Nephron progenitor cell (in vitro differentiated cells): ENCODE data around the gene ABCG2.

ENCODE experiments used
- DNase-seq: peaks from one replicate; pipeline ENCODE4 v3.0.0; 2021
- H3K27ac Mint-ChIP-seq: 2 replicates; pipeline ENCODE4 v1.8.0; 2021; ENCODE audit warnings: mild to moderate bottlenecking, moderate library complexity, mixed read lengths
- H3K27me3 Mint-ChIP-seq: 2 replicates; pipeline ENCODE4 v1.8.0; 2021; ENCODE audit warnings: mild to moderate bottlenecking, low read depth, mixed read lengths; ENCODE audit not compliant: poor library complexity
- H3K36me3 Mint-ChIP-seq: 2 replicates; pipeline ENCODE4 v1.8.0; 2021; ENCODE audit warnings: low read depth, mixed read lengths
- H3K4me1 Mint-ChIP-seq: 2 replicates; pipeline ENCODE4 v1.8.0; 2021; ENCODE audit warnings: mixed read lengths
- H3K4me3 Mint-ChIP-seq: 2 replicates; pipeline ENCODE4 v1.8.0; 2021; ENCODE audit warnings: mild to moderate bottlenecking, moderate library complexity, mixed read lengths
- H3K9me3 Mint-ChIP-seq: 2 replicates; pipeline ENCODE4 v1.8.0; 2021; ENCODE audit warnings: mild to moderate bottlenecking, moderate library complexity, mixed read lengths
- TF ChIP-seq, protein P1 (sequence below): fragments of 200-600 bp; sonication (generic); IDR thresholded peaks from 2 replicates; pipeline ENCODE4 v1.5.0; 2021; ENCODE audit warnings: antibody characterized with exemption

ABCG2 gene

DNA sequence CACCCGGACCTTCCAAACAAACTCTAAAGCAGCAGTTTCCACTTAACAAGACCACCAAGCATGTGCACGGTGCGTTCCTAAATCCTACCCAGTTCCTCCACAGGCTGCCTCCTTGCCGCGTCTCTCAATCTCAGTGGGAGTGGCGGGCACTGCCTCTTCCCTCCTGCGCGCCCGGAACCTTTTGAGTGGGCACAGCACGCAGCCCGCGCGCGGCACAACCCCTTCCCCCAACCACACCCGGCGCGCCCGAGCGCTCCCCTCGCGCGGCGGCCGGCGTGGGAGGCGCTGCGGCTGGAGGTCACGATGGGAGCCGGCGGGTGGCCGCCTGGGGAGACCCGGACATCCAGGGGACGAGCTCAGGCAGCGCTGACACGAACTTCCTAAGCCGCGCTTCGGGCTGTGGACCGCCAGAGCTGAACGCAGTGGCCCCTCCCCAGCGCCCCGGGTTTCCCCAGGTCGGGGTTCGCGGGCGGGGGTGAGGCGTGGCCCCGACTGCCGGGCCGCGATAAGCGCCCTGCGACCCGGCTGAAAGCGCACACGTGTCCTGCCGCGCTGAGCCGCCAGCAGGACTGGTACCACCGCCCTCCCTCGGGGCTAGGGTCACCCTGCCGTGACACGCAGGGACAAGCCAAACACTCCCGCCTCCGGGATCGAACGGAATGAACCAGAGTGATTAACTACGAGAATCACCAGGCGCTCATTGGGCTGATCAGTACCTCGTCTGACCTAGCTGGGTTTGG lies at the start of gene ABCG2:
ABCG2 (minus strand) TSS at position 151 of the 740 bp plus-strand sequence. CDS start 18,644 bp downstream, outside the sequence.
- TF ChIP-seq, protein P1, sequence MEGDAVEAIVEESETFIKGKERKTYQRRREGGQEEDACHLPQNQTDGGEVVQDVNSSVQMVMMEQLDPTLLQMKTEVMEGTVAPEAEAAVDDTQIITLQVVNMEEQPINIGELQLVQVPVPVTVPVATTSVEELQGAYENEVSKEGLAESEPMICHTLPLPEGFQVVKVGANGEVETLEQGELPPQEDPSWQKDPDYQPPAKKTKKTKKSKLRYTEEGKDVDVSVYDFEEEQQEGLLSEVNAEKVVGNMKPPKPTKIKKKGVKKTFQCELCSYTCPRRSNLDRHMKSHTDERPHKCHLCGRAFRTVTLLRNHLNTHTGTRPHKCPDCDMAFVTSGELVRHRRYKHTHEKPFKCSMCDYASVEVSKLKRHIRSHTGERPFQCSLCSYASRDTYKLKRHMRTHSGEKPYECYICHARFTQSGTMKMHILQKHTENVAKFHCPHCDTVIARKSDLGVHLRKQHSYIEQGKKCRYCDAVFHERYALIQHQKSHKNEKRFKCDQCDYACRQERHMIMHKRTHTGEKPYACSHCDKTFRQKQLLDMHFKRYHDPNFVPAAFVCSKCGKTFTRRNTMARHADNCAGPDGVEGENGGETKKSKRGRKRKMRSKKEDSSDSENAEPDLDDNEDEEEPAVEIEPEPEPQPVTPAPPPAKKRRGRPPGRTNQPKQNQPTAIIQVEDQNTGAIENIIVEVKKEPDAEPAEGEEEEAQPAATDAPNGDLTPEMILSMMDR = no peak
- H3K27ac Mint-ChIP-seq = no peak within 1 kb of the TSS

DNA sequence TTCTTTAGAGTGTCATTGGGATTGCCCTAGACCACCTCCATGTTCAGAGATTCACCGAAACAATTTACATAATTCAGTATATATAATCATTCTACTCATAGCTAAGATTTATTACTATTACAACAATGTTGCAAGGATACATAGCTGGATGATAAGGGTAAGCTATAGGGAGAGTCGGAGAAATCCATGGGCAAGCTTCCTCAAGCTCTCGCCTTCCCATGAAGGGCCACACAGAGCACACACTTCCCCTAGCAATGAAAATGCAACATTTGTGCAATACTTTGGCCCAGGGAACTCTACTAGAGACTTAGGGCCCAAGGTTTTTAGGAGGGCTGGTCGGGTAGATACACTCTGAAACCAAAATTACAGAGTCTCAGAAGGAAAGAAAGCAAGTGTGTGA lies 49.7 kb upstream of the ABCG2 start:
- H3K36me3 Mint-ChIP-seq = no peaks in the 10 kb centered on the region
- H3K9me3 Mint-ChIP-seq = no peaks in the 10 kb centered on the region
- H3K4me1 Mint-ChIP-seq = no peaks in the 10 kb centered on the region
- H3K27ac Mint-ChIP-seq = no peak overlapping the region
- DNase-seq = no peak
- H3K4me3 Mint-ChIP-seq = no peak overlapping the region
- peaks cover 3% of the 10 kb centered on the region for H3K27me3 Mint-ChIP-seq
- TF ChIP-seq, protein P1 = no peak

More for the DNA sequence above, at the start of gene ABCG2:
- Mint-ChIP-seq H3K36me3 (no peaks in the 10 kb centered on the region), H3K9me3 (peaks cover 7% of the 10 kb centered on the region), H3K27me3 (peaks cover 30% of the 10 kb centered on the region), H3K4me3 (peak within 1 kb of the TSS; percentile 87), H3K4me1 (peaks cover 28% of the 10 kb centered on the region)
- peak; percentile 64 for DNase-seq

DNA sequence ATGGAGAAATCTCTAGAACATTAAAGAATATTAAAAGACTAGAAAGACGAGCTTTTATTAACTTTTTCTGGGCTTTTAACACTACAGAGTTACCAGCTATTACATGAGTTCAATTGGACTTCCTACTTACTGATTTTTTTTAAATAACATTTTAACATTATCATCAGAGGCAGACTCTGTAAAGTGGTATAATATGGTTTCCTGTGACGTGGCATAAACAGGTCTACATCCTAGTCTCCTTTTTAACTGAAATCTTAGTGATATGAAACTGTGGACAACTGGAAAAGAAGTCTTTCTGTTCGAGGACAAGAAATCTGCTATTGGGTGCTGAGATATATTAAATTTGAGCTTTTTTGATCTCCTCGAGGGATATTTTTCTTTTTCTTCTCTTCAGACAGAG lies 48.7 kb upstream of the ABCG2 start:
- H3K4me1 Mint-ChIP-seq = no peaks in the 10 kb centered on the region
- TF ChIP-seq, protein P1 = no peak
- no peak overlapping the region for H3K27ac Mint-ChIP-seq
- H3K4me3 Mint-ChIP-seq = no peak overlapping the region
- H3K9me3 Mint-ChIP-seq = no peaks in the 10 kb centered on the region
- peaks cover 3% of the 10 kb centered on the region for H3K27me3 Mint-ChIP-seq
- DNase-seq = no peak
- H3K36me3 Mint-ChIP-seq = no peaks in the 10 kb centered on the region

DNA sequence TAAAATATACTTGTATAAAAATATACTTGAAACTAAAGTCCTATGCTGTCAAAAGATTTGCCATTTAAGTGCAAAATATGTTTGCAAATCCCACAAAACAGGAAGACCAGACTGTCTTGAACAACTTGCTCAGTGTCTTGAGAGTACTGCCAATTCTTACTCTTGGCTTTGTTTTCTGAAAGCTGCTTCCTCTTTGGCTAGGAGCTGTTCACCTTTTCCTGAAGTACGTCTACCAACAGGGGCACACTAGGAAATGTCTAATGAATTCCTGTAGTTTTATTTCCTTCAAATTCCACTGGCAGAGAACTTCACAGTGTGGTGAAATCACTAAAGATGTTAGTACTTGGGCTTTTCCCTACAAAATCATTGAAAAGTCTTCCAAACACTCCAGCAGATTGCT lies 46.4 kb upstream of the ABCG2 start:
- no peaks in the 10 kb centered on the region for H3K4me1 Mint-ChIP-seq

DNA sequence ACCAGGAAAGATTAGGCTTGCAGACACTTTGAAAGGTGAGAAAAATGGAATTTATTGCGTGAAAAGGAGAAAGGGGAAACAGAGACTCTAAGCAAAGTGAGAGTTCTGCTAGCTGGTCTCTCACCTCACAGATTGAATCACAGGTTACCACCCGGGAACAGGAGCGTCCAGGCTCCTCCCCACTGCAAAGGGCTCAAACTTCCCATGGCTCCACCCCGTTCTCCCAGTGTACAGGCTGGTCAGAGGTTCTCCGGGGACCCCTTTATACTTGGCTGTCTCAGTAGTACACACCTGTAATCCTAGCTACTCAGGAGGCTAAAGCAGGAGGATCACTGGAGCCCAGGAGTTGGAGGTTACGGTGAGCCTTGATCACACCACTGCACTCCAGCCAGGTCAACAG lies 44.0 kb upstream of the ABCG2 start:
- Mint-ChIP-seq H3K36me3 (no peaks in the 10 kb centered on the region), H3K27me3 (peaks cover 3% of the 10 kb centered on the region), H3K27ac (no peak overlapping the region), H3K9me3 (no peaks in the 10 kb centered on the region), H3K4me3 (no peak overlapping the region), H3K4me1 (no peaks in the 10 kb centered on the region)
- DNase-seq = no peak
- TF ChIP-seq, protein P1 = no peak

More for the DNA sequence above, 46.4 kb upstream of the ABCG2 start:
- Mint-ChIP-seq H3K27ac (no peak overlapping the region), H3K4me3 (no peak overlapping the region), H3K36me3 (no peaks in the 10 kb centered on the region), H3K27me3 (peaks cover 3% of the 10 kb centered on the region), H3K9me3 (no peaks in the 10 kb centered on the region)
- no peak for DNase-seq
- TF ChIP-seq, protein P1 = no peak

DNA sequence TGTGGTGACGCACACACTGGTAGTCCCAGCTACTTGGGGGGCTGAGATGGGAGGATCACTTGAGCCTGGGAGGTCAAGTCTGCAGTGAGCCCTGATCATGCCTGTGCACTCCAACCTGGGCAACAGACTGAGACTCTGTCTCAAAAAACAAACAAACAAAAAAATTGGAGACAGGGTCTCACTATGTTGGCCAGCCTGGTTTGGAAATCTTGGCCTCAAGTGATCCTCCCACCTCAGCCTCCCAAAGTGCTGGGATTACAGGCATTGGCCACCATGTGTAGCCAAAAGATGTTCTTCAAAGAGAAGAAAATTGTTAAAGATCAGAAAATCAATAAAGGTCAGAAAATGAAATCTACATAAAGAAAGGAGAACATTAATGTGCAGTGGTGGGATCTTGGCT lies 41.7 kb upstream of the ABCG2 start:
- Mint-ChIP-seq H3K9me3 (no peaks in the 10 kb centered on the region), H3K27ac (no peak overlapping the region), H3K4me1 (peaks cover 15% of the 10 kb centered on the region), H3K4me3 (no peak overlapping the region), H3K27me3 (peaks cover 2% of the 10 kb centered on the region), H3K36me3 (no peaks in the 10 kb centered on the region)
- DNase-seq = no peak
- TF ChIP-seq, protein P1 = no peak
